Lower leg skin (tissue), 3 donors: ENCODE results near the gene GRID2.

ENCODE experiments used
- CTCF ChIP-seq, 3 donors: fragments of 450-650 bp; IDR thresholded peaks; one replicate each; pipeline ENCODE4 v1.5.1; 2016; ENCODE audit warnings: antibody characterized with exemption in 3 of 3, mild to moderate bottlenecking in 3 of 3, moderate library complexity in 2 of 3
- POLR2A ChIP-seq, 2 donors: fragments of 450-650 bp; IDR thresholded peaks; one replicate each; pipeline ENCODE4 v1.6.1; 2016 to 2017; ENCODE audit warnings: antibody characterized with exemption in 2 of 2, mild to moderate bottlenecking in 1 of 2, moderate library complexity in 1 of 2

GRCh38 chr4:92952426-92952825 is 648.7 kb downstream of the GRID2 start:
- TF ChIP-seq CTCF (IDR thresholded peaks at IDR 0.05) = no peak
- TF ChIP-seq POLR2A (IDR thresholded peaks at IDR 0.05) = no peak
